GM19351 (cell line): Measurements from ENCODE around the gene TLN1.

Experiments
- ATAC-seq: cut with Tn5 transposase; IDR thresholded peaks from one replicate; pipeline ENCODE4 v1.9.1; 2021; ENCODE audit warnings: mild to moderate bottlenecking, moderate library complexity; ENCODE audit not compliant: unreplicated experiment

Gene TLN1

DNA sequence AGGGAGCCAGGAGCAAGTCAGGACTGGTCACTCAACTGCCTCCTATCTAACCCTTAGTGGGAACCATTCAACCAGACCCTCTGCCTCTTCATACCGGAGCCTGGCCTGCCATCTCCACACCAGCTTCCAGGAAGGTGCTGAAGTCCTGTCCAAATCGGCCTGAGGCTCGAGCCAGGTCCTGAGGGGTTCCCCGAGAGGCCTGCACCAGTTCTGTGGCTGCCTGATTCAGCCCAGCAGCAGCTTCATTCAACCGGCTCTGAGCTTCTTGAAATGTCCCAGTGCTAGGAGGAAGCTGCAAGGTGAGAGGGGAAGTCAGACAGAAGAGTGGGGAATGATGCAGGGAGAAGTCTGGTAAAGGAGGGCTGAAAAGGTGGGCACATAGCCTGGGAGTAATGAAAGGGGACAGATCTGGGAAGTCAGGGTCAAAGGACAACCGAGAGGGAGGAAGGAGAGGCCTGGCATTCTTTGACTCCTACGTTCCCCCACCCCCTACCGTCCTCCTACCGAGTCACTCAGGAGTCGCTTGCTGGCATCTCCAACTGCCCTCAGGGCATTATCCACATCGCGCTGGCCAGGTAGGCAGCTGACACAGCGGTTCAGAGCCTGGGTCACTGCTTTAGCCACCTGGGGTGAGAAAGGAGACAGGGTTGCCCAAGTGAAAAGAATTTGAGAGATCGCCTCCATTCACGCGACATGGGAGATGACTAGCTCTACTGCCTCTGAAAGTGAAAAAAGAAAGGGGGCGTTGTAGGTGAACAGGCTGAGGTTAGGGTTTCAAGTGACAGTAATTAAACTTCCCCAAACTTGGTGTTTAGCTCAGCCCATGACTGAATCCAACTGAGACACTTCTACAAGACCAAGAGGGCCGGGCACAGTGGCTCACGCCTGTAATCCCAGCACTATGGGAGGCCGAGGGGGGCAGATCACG lies 20.2 kb downstream of the TLN1 start:
- ATAC-seq: peak; percentile 73

- no peak for ATAC-seq
These were observed 21.0 kb downstream of the TLN1 start for GRCh38 chr9:35710818-35711500.

GRCh38 chr9:35708146-35708545 lies 23.8 kb downstream of the TLN1 start:
- ATAC-seq: no peak

GRCh38 chr9:35706951-35707350 lies 25.0 kb downstream of the TLN1 start:
- ATAC-seq: no peak

- no peak for ATAC-seq
These were observed 26.1 kb downstream of the TLN1 start for GRCh38 chr9:35705836-35706430.

- ATAC-seq: no peak
These were observed 26.6 kb downstream of the TLN1 start for GRCh38 chr9:35705372-35705771.

- ATAC-seq: no peak
These were observed 27.9 kb downstream of the TLN1 start for GRCh38 chr9:35703906-35704672.

DNA sequence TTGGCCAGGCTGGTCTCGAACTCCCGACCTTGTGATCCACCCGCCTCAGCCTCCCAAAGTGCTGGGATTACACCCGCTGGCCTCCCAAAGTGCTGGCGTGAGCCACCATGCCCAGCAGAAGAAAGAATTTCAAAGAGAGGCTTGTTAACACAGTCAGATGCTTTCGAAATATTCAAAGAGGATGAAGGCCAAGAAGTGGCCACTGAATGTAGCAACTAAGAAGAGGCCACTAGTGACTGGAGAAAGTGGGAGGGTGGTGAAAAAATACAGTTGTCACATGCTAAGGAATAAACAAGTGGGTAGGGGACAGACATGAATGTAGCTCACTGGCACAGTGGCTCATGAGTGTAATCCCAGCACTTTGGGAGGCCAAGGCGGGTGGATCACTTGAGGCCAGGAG lies 29.3 kb downstream of the TLN1 start:
- ATAC-seq: no peak

DNA sequence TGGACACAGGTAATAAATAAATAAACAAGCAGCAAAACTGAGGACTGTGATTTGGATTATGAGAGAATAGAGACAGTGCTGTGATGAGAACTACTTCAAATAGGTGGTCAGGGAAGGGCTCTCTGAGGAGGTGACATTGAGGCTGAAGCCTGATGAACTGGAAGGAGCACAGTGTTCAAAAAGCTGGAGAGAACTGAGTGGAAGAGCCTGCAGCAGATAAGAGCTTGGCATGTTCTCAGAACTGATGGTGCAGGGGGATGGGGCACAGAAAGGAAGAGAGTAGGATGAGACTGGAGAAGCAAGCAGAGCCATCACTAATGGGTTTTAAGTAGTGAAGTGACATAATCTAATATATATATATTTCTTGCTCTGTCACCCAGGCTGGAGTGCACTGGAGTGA lies 31.1 kb downstream of the TLN1 start:
- ATAC-seq: no peak

DNA sequence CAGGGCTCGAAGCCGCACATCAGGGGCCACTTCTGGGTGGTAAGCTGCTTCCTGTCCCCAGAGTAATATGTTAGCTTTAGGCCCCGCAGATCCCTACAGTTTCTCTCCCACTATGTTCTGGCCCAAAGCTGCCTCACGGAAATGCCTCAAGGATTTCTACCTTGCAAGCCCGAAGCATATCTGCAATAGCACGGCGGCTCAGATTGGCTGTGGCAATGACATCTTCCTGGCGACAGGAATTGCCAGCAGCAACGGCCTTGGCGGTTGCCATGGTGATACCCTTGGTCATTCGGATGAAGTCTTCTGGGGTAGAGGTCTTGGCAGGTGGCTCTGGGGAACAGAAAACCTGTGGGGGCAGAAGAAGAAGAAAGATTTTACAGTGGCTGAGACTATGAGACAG lies 32.0 kb downstream of the TLN1 start:
- ATAC-seq: no peak

DNA sequence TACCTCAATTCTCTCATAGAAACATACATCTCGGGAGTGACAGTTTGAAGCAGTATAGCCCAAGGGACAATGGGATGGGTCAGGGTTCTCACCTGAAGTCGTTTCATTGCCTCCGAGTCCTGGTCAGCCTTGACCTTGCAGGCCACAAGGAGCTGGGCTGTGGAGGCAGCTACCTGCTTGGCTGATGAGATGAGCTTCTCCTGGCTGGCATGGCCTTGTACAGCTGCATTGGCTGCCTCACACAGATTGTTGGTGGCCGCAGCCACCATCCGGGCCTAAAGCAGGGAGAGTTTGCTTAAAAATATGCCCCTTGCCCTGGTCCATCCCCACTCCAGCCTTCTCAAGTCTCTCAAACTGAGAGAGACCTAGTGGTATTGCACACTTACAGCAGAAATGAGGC lies 33.8 kb downstream of the TLN1 start:
- no peak for ATAC-seq

DNA sequence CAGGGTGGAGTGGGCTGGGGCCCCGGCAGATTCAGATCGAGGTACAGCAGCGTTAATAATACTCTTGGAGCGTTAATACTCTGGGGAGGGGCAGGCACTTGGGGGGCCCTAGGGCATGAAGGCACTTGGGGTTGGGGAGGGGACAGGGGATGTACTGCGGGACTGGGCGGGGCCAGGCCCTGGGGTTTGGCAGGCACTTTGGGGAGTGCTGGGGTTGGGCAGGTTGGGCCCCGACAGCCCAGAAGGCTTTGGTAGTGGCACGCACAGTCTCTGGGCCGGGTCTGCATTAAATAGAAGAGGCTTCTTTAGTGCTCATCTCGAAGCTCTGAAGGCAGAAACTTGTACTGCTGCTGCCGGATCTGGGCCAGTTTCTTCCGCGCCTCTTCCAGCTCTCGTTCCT lies 34.5 kb downstream of the TLN1 start:
- ATAC-seq: no peak

- peak; percentile 75 for ATAC-seq
These were observed 35.3 kb downstream of the TLN1 start for GRCh38 chr9:35696520-35697215.

- no peak for ATAC-seq
These were observed 36.0 kb downstream of the TLN1 start for GRCh38 chr9:35695943-35696401.

GRCh38 chr9:35691757-35692301 lies 40.2 kb downstream of the TLN1 start:
- ATAC-seq: no peak

- no peak for ATAC-seq
These were observed 40.7 kb downstream of the TLN1 start for GRCh38 chr9:35691334-35691650.

GRCh38 chr9:35690614-35691333 lies 41.2 kb downstream of the TLN1 start:
- no peak for ATAC-seq

GRCh38 chr9:35690294-35690613 lies 41.7 kb downstream of the TLN1 start:
- no peak for ATAC-seq

- no peak for ATAC-seq
These were observed 42.3 kb downstream of the TLN1 start, which contains the start of gene TPM2 for GRCh38 chr9:35689542-35690293. TSS of gene TPM2 (minus strand) at chr9:35689925. CDS start at chr9:35689817, 108 bp downstream.
